Esophagus squamous epithelium (tissue), 4 donors: ENCODE results near the gene ITGB8.

Experiments used
- CTCF ChIP-seq, 6 experiments: fragments of 450-650 bp in 4 of 6; fragments of 200-600 bp in 2 of 6; sonication (generic) in 2 of 6; IDR thresholded peaks; one replicate each; pipeline ENCODE4 v1.5.1; 2016 to 2019; ENCODE audit warnings: antibody characterized with exemption in 6 of 6, mild to moderate bottlenecking in 4 of 6, moderate library complexity in 4 of 6
- POLR2A ChIP-seq, 4 donors: fragments of 450-650 bp; IDR thresholded peaks; one replicate each; pipeline ENCODE4 v1.6.1; 2017; ENCODE audit warnings: antibody characterized with exemption in 4 of 4, mild to moderate bottlenecking in 4 of 4, moderate library complexity in 3 of 4

GRCh38 chr7:20284003-20284770 lies 46.5 kb upstream of the ITGB8 start:
- TF ChIP-seq CTCF (IDR thresholded peaks at IDR 0.05), result no peak
- no peak for TF ChIP-seq POLR2A (IDR thresholded peaks at IDR 0.05)
